AG04450 (cell line): Measurements from ENCODE around the gene TNFAIP8. TPM values are rescaled to one million over a fixed set of nuclear protein-coding genes. Genes with fewer than 3 reads are reported as not detected.

Experiments used
- CTCF ChIA-PET: fragments of 300-600, 350-600 bp; formaldehyde crosslinking; extraction: SDS; loops from one replicate; lab custom pipeline; 2022; ENCODE audit warnings: antibody characterized with exemption, inconsistent platforms; lab: Charles Lee
- POLR2A ChIA-PET: fragments of 350-600 bp; formaldehyde crosslinking; extraction: SDS; loops from one replicate; lab custom pipeline; 2021; ENCODE audit warnings: antibody characterized with exemption, inconsistent platforms; lab: Yijun Ruan, JAX
- DNase-seq: peaks from one replicate; pipeline ENCODE4 v3.0.0-alpha.2; 2011; ENCODE audit warnings: low read depth, low spot score
- H3K27ac ChIP-seq: one replicate; pipeline ENCODE4 v1.5.1; 2012; ENCODE audit warnings: low read depth, low read length, control low read depth
- H3K27me3 ChIP-seq: one replicate; pipeline ENCODE4 v1.6.0; 2012; ENCODE audit warnings: low read length; ENCODE audit not compliant: control insufficient read depth, insufficient read depth
- H3K4me3 ChIP-seq: 2 replicates; pipeline ENCODE4 v1.5.1; 2011; ENCODE audit warnings: mild to moderate bottlenecking, low read depth, low read length, control low read depth
- H3K9me3 ChIP-seq: 2 replicates; pipeline ENCODE4 v1.5.1; 2012; ENCODE audit warnings: low read length; ENCODE audit not compliant: control insufficient read depth, insufficient read depth
- CTCF ChIP-seq: IDR thresholded peaks from 2 replicates; pipeline ENCODE4 v1.5.1; 2011; ENCODE audit warnings: low read depth, low read length, control low read depth, inconsistent platforms
- polyA plus RNA-seq: library from polyadenylated mRNA; depleted of rRNA; stranded (reverse); fragments of >200 nt; gene quantifications from 2 replicates; pipeline ENCODE4 v1.2.3, GENCODE V29; 2011; rRNA removed
- small RNA-seq: library from RNA; depleted of rRNA; stranded (forward); fragments of <200 nt; gene quantifications from one replicate; pipeline ENCODE3, GENCODE V24; 2012; ENCODE audit warnings: low read depth; ENCODE audit not compliant: insufficient read length

TNFAIP8 gene
- polyA plus RNA-seq, 1 experiment, result 56.4 TPM

GRCh38 chr5:119445544-119445943 lies 89.7 kb downstream of the TNFAIP8 start:
- POLR2A ChIA-PET, result no interaction called here
- Histone ChIP-seq H3K27me3 (peaks cover 4% of the 10 kb centered on the region), H3K9me3 (peaks cover 3% of the 10 kb centered on the region; the same call in 1 of the 2 replicates), H3K27ac (no peak overlapping the region), H3K4me3 (no peak overlapping the region)
- no peak for TF ChIP-seq CTCF
- CTCF ChIA-PET, result no interaction called here
- no peak for DNase-seq

Small RNA genes within 50 kb of the gene (small RNA-seq; reads per million reads assigned to genes)
- gene RN7SL174P (not detected), gene RNA5SP190 (not detected)

Other genes with a start within 250 kb of the TNFAIP8 start
- 135 and 150 TPM in 2 replicates for gene HSD17B4, start 96.5 kb downstream of the TNFAIP8 start, polyA plus RNA-seq